ENCODE measurements around the gene ULBP3.
"Not testable (repeated sequence)": the region's sequence is repeated elsewhere in the genome, so short reads cannot be mapped to it uniquely, and the experiment has no call there.

ULBP3 gene

DNA sequence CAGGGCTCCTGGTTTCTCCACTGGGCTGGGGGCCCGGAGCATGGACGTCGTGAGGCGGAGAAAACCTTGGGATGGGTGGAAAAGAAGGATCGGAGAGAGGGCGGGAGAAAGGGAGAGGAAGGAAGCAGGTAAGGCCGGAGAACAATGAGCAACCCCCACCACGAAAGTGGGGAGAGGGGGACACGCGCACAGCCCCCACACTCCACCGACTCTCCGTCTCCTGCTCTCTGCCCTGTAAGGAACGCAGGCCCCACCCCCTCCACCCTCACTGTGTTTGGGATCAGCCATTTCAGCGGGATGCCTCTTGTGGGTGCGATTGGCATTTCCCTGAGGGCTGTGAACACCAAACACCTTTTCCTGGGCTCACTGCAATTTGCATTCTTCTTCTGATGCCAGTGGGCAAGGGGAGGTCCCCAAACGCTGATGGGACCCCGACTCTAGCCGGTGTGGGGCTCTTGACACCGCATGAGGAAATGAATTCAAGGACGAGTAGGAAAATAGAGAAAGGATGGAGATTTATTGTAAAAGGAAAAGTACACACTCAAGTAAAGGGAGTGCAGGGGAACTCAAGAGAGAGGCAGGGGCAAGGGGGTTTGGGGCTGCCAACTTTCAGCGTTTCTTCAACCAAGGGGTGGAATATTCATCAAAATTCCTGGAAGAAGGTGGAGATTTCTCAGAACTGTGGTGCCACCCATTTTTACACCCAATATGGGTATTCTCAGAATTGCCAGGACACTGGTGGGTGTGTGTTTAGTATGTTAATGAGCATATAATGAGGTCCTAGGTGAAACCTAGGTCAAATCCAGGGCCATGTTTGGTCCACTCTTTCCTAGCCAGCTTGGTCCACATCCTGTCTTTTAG, 30.5 kb downstream of the ULBP3 start:
- no peak for DNase-seq

DNA sequence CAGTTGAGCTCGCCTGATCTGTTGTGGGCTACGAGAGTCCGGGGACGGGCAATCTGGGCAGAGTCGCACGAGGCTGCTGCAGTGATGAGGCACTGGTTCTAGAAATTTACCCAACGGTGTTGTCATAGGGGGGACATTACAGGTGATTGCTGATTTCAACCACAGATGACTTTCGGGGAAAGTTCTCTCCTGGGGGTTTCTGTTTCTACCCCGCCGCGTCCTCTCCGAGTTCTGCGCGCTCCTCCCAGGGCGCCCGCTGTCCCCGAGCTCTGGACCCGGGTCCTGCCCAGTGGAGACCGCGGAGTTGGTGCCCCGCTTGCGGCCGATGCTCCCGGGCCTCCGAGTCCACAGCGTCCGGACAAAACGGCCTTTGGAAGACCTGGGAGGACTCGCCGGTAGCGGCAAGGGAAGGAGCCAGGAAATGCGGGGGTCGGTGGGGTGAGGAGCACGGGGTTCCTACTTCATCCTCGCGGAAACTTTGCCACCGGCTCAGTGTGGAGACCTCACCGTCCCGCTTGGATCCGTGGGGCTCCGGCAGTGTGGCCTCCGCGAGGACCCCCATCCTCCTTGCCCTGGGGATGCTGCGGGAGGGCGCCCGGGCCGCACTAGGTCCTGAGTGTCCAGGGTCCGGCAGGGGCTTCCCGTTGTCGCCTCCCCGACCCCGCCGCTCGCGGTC, 31.3 kb downstream of the ULBP3 start:
- no peak for DNase-seq

DNA sequence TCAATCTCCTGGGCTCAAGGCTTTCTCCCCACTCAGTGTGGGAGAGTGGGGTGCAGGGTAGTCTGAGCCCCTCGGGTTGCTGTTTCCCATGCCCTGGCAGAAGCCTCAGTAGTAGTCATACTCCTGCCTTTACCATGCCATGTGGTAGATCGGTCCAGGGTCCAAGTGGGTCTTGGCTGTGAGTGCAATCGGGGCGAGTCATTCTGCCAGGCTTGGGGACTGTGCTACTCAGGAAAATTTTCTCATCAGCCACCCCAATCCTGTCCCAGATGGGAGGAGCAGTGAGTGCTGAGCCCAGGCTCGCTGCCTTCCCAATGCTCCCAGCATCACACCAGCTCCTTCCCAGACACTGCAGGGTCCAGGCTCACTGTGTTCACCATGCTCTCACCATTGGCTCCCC, 32.8 kb downstream of the ULBP3 start:
- no peak for DNase-seq

DNA sequence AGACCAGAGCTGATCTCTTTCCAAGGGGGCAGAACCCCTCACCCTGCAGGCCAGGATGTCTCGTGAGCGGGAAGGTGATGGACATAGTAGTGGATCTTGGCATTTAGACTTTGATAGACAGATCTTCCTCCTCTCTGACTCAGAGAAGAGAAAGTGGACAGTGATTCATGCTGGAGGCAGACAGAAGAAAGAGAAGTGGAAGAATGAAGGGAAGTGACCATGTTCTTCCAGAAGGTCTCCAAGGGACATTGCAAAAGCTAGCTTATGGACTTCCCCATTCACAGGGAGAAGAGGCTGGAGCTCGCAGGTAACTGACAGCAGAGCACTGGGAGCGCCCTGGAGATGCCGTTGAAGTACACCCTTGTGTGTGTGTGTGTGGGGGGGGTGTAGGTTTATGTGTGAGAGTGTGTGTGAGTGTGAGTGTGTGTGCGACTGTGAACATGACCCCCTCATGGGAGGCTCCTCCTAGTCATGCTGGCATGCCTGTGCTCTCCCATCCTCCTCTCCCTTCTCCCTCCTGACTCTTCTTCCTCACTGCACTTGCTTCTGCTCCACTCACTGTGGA, 35.6 kb downstream of the ULBP3 start:
- DNase-seq: no peak

DNA sequence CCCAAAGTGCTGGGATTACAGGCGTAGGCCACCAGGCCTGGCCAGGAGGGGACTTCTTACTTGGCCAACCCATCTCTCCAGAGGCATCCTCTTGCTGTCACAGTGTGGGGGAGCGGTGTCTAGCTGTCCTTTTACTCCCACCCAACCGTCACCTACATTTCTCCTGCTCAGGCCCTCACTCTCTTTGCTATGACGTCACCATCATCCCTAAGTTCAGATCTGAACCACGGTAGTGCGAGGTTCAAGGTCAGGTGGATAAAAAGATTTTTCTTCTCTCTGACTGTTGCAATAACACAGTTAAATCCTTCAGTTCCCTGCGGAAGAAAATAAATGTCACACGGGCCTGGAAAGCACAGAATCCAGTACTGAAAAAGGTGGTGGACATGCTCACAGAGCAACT, 36.3 kb downstream of the ULBP3 start:
- no peak for DNase-seq

DNA sequence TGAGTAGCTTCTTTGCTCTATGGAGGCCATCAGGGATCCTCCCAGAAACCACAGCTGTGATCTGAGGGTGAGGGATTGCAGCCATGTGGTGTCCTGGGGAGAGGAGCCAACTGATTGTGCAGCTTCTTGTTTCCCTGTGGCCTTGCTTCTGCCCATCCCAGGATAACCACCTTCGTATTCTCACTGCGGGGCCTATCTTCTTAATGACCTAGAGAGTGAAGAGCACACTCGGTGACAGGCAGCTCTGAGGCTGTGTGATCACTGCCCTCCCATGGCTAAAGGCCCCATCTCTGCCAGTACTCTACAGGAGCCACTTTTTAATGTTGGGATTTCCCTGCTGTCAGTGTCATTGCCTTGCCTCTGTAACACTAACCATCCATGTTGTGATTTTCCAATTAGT, 38.3 kb downstream of the ULBP3 start:
- DNase-seq: no peak

DNA sequence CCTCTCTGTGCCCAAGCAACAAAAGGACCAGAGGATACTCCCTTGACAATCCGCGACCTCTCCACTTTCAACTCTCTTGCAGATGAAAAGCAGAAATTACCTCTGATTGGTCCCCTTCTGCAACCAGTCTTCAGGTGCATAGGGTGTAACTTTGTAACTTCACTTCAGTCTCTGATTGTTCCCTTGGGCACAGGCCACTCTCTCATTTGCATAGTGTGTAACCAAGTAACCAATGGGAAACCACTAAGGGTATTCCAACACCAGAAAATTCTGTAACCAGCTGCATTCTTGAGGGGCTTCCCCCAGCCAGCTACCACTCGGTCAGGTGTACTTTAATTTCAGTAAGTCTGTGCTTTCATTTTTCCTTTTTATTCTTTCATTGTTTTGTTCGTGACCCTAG, 39.2 kb downstream of the ULBP3 start:
- DNase-seq: no peak

DNA sequence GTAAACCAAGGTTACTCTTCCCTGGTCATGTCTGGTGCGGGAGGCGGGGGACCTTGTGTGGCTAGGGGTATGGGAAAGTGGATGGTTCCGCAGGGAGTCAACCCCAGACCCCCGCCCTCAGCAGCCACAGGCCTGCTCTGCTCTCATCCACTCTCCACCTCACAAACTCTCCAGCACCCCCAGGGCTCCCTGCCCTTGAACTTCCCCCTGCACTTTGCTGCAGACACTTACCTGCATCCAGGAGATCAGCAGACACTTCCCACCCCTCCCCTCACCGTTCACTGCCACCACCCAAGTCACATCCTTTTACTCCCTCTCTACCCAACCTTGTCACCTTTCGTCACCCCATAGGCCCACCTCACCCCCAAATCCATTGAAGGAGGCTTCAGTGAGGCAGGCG, 39.6 kb downstream of the ULBP3 start:
- DNase-seq: no peak

DNA sequence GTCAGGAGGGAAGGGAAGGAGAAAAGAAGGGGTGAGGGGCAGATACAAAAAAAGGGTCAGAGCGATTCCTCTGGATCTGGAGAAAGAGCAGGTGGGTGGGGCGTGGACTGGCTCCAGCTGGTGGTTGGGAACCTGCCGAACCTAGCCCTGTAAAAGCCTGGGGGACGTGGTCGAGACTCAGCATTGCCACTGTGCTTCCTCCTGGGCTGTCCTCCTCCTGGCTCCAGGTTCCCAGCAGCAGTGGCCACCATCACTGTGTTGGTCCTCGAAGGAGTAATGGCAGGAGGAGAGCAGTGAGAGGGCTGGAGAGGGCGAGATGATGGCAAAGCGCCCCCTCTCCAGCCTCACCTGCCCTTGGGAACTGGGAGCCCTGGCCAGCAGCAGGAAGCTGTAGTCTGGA, 40.1 kb downstream of the ULBP3 start:
- DNase-seq: no peak

DNA sequence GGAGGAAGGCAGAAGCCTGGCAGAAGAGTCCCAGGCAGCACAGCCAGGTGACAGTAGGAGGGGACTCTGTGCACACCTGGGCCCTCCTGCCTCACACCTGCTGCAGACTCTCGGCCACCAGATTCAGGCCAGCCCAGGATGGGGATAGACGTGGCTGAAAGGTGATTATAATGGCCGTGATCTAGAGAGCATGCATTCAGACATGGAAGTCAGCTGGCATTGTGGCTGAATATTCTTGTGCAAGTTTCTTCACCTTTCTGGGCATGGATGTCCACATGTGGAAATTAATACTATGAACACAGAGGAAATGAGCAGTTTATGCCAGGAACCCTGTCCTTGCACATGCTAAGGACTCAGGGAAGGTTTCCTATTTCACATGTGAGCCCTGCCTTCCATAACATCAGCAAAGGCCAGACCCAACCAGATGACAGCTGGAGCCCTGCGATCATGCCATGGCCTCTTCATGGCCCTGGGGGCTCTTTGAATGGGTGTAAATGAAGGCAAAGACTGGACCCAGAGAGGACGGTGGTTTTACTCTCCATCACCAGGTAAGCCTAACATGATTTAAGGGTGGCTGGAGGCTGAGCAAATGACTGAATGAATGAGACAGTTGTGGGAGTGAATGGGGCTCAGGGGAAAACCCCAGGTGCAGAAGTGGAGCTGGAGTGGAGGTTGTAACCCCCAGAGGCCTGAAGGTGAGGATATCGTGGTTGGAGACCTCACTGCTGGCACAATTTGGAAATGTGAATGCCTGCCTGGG, 40.9 kb downstream of the ULBP3 start:
- no peak for DNase-seq

DNA sequence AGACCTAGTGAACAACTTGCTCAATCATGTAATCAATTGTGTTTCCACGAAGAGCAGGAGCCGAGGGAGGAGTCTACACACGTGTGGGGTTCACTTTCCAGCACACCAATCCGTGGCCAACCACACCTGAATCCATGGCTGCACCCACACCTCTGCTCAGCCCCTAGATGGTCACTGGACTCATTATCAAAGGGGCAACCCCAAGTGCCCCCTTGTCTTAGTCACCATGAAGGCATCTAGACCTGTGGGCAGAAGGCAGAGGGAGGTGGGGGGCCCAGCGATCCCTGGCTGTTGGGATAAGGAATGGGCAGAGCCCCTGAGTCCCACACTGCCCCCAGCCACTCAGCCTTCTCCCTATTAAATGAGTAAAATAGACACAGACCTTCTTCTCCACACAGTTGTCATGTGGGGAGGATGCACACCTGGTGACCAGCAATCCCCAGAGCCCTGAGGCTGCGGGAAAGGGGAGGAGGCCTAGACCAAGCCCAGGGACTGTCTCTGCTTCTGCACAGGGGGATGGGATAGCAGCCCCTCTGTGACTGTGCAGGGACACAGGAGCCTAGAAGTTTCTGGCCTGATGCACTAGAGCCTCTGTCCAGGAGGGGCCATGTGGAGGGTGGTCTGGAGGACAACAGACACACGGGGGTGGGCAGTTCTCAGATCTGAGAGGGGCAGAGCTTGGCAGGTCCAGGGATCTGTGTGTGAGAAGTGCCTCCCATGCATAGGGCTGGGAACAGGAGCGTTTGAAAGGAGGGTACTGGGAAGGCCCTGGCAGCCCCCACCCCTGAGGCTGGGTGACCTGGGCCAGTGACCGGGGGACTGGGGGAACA, 41.7 kb downstream of the ULBP3 start:
- no peak for DNase-seq

DNA sequence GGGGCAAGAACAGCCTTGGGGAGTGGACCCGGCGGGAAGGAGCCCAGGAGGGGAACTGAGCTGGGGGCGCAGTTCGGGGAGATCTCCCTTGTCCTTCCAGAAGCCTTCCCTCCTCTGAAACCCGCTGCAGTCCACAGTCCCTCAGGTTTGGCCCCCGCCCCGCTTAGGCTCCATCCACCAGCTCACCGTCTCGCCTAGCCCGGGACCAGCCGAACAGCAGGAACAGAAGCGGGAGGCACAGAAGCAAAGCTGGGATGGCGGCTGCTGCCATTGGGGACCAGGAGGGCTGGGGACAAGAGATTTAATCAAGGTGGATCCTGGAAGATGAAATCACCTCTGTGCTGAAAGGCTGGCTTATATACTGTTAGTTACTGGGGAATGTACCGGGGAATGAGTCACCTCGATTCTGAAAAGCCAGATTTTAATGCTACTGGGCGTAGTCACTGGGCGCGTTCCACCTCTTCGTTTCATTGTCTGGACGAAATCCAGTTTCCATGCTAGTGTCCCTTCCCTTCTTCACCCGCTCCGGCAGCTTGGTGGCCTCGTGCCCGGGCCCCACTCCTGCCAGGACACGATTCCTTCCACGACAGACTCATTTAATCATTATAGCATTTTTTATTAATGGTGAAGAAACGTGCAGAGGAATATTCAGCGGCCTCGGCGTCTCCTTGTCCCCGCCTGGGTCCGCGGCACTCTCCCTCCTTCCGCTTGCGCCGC, 43.6 kb downstream of the ULBP3 start, which contains the start of gene RAET1L:
RAET1L (minus strand) TSS at position 332 of the 717 bp plus-strand sequence; CDS start at position 271, 61 bp downstream.
- DNase-seq: no peak

DNA sequence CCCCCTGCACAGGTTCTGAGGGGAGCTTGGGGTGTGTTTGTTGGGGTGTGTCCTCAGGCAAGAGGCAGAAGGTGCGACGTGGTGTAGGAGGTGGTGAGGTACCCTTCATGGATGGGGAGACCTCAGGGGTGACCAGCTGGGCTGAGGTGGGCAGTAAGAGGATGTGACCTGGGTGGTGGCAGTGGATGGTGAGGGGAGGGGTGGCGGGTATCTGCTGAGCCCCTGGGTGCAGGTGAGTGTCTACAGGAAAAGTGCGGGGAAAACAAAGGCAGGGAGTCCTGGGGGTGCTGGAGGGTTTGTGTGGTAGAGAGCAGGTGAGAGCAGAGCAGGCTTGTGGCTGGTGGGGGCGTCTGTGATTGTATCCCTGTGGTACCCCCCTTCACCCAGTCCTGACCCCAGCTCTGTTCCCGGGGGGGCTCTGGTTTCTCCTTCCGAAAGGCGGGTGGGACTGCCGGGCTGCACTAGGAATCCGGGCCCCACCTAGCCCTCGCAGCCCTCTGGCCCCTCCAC, 44.2 kb downstream of the ULBP3 start:
- DNase-seq: no peak

DNA sequence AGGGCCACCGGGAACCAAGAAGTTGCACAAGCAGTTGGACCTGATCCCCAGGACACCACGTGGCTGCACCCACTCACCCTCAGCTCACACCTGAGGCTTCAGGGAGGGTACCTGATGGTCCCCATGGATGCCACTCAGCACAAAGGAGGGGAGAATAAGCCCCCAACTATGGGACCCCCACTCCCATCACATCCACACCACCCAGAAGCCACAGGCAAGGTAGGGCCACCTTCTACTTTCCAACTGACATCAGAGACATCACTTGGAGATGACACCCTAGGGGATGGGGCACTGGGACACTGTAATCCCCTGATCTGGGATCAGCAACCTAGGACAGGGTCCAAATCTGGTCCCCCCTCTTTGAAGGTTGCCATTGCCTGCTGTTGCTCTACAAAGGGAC, 44.9 kb downstream of the ULBP3 start:
- not testable (repeated sequence) for DNase-seq

DNA sequence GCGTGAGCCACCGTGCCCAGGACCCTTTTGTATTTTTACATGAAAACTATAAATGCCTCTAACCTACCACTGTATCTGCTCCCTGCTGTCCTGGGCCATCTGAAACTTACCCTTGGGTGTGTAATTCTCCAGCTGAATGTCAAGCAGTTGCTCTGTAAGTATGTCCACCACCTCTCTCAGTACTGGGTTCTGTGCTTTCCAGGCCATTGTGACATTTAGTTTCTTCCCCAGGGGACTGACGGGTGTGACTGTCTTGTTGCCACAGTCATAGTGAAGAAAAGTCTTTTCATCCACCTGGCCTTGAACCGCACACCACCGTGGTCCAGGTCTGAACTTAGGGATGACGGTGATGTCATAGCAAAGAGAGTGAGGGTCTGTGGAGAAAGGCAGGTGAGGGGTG, 47.1 kb downstream of the ULBP3 start:
- not testable (repeated sequence) for DNase-seq

DNA sequence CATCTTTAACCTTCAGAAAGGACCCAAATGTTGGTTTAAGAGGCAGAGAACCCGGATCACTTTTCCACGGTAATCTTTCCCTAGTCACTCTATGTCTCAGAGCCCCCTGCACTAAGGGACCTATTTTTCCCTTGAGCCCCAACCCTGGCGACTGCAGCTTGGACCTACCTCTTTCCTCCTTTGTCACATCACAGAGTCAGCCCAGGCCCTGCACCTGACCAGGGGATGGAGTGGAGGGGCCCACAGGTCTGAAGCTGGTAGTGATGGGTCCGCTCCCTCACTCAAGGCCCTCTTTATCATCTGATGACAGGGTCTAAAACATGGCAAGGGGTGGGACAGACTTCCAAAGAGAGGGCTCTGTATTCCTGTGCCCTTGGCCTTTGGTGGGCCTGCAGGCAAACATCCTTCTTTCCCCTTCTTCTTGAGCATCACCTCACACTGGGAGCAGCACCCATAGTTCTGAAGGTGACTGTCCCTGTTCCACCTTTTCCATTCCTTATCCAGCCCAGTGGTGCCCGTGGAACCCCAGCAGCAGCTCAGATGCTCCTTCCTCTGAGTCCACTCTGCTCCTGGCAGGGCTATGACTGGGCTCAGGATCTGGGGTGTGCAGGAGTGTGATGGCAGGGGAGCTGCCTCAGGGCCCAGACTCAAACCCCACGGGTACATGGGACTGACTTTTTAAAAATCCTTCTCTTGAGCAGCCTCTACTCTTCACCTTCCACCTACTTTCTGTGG, 49.9 kb downstream of the ULBP3 start:
- DNase-seq: no peak

DNA sequence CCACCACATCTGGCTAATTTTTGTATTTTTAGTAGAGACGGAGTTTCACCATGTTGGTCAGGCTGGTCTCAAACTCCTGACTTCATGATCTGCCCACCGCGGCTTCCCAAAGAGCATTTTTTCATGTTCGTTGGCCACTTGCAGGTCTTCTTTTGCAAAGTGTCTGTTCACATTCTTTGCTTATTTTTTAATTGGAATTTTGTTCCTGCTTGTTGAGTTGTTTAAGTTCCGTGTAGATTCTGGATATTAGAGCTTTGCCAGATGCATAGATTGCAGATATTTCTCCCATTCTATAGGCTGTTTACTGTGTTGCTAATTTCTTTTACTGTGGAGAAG, 51.8 kb downstream of the ULBP3 start:
- DNase-seq: not testable (repeated sequence)

DNA sequence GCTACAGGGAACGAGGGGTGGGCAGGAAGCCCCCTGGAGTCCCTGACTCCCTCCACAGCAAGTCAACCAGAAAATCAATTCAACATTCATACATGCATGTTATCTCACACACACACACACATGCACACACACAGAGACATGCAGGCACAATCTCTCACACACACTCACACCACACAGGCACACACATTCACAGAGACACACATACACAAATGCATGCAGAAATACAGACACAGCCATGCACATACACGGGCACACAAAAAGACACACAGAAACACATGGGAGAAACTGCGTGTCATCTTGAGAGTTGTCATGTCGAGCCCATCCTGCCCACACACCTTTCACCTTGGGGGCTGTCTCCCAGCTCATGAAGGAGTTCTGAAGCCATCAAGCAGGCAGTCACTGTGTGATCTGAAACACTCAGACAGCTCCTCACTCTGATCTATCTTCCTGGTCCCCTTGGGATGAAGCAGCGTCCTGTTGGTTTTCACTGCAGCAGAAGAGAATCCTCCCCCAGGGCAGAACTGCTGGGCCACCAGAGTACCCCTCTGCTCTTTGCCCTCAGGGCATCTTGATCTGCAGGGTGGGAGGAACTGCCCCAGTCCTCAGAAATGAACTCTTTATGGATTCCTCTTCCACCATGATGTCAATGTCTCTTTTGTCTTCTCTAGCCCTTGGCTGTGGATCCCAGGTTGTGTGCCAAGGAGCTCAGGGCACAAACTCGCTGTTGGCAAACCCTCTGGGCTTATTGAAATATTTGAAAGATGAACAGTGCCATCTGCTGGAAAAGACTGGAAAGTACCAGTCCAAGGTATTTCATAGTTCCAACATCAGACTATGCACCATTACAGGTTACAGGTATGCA, 52.4 kb downstream of the ULBP3 start:
- peak; percentile 62 to 83 for DNase-seq

DNA sequence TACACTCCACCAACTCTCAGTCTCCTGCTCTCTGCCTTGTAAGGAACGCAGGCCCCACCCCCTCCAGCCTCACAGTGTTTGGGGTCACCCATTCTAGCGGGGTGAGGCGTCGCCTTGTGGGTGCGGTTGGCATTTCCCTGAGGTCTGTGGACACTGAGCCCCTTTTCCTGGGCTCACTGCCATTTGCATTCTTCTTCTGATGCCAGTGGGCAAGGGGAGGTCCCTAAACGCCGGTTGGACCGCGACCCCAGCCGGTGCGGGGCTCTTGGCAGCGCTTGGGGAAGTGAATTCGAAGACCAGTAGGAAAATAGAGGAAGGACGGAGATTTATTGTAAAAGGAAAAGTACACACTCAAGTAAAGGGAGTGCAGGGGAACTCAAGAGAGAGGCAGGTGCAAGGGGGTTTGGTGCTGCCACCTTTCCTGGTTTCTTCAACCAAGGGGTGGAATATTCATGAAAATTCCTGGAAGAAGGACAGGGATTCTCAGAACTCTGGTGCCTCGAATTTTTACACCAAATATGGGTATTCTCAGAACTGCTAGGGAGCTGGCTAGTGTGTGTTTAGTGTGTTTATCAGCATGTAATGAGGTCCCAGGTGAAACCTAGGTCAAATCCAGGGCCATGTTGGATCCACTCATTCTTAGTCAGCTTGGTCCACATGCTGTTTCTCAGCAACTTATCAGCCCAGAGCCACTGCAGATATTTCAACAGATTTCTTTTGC, 53.5 kb downstream of the ULBP3 start:
- peak in 1 of 2 donors; percentile 30 for DNase-seq

Data from CD4-positive, alpha-beta T cell treated with Interleukin-4 for 1 hour (primary cell).